Daoy (cell line): Measurements from ENCODE around the gene CHAT. TPM values are rescaled to one million over a fixed set of nuclear protein-coding genes. Genes with fewer than 3 reads are reported as not detected.
"Not testable (repeated sequence)": the region's sequence is repeated elsewhere in the genome, so short reads cannot be mapped to it uniquely, and the experiment has no call there.

Source experiments
- DNase-seq: peaks from one replicate; pipeline ENCODE4 v3.0.0-alpha.2; 2015; ENCODE audit warnings: low read depth
- total RNA-seq: library from RNA; depleted of rRNA; stranded (reverse); fragments of >200 nt; shearing (Covaris generic); gene quantifications from 2 replicates; pipeline ENCODE4 v1.2.3, GENCODE V29; 2014

The CHAT gene
- total RNA-seq, 1 experiment from 2014 or later, result not detected

GRCh38 chr10:49652421-49653272, 38.8 kb downstream of the CHAT start:
- no peak for DNase-seq

DNA sequence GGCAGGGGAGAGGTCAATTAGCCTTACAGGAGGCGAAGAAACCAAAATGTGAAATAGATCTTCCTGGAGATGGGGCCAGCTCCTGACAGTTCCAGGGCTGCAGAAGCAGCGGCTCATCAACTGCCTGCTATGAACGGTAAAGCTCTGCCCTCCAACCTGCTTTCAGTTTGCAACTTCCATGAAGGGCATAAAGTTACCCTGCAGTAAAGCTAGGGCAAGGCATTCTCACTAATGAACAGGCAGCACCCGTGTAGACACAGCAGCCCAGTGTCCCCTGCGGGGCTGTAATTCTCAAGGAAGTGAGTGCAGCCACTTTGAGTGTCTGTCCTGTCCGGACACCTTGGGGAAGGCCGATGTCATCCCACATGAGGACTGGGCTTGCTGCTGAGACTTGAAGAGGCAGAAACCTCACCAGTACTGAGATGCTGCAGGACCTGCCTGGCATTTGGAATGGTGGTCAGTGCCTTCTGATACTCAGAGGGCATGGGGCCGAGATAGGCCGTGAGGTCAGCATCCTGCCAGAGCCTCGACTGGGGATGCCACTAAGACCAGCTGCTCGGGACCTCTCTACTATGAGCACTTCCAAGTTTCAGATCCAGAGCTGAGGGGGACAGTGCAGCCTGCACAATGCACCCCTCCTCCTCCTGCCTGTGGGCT, 39.6 kb downstream of the CHAT start:
- no peak for DNase-seq

DNA sequence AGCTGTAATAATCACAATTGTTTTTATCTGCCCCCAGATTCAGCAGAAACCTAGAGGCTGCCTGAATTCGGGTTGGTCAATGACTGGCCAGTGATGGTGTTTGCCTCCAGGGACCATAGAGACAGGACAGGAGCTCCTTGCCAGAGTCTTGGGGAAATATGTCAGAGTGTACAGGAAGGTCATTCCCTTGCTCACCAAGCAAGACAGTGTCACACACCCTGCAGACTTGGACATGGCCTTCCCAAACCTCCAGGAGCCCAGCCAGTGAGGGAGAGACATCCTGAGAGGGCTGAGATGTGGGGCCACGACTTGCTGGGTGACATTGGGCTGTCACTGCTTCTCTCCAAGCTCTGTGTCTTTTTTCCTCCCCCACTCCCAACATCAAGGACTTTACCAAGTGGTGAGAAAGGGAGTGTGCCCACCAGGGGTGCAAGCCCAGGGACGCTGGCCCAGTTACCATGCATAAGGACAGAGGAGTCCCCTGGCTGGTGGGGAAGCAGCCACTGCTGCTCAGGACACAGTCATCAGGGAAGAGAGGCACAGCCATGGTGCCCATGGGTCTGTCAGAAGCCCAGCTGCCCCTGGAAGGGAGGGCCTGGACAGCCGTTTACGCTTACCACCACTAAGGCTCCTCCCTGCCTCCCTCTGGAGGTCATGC, 40.3 kb downstream of the CHAT start:
- no peak for DNase-seq

- DNase-seq, result no peak
Observed at GRCh38 chr10:49655099-49655498, 41.3 kb downstream of the CHAT start.

- DNase-seq, result no peak
Observed at GRCh38 chr10:49656845-49657493, 43.1 kb downstream of the CHAT start.

GRCh38 chr10:49657606-49658005, 43.8 kb downstream of the CHAT start:
- DNase-seq, result no peak

GRCh38 chr10:49661140-49661856, 47.5 kb downstream of the CHAT start:
- no peak for DNase-seq

GRCh38 chr10:49662169-49662830, 48.5 kb downstream of the CHAT start:
- no peak for DNase-seq

DNA sequence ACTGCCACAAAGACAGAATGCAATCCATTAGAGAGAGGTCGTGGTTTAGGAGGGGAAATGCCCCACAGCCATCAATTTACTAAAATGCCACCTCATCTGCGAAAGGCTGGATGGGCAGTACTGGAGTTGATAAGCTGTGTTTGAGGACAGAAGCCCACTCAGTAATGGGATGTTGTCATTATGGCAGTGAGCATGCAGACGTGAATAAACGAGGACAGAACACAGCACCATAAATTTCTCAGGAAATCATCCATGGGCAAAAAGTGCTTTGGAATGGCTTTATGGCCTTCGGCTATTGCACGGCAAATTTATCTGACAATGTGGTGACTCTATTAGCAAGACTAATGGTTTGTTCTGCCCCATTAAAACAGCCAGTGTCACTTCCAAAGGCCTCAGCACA, 49.8 kb downstream of the CHAT start:
- DNase-seq, result no peak

- DNase-seq, result no peak
Observed at GRCh38 chr10:49664006-49664841, 50.4 kb downstream of the CHAT start.

- DNase-seq, result no peak
Observed at GRCh38 chr10:49664842-49665355, 51.1 kb downstream of the CHAT start.

- DNase-seq, result no peak
Observed at GRCh38 chr10:49666054-49666615, 52.3 kb downstream of the CHAT start.

DNA sequence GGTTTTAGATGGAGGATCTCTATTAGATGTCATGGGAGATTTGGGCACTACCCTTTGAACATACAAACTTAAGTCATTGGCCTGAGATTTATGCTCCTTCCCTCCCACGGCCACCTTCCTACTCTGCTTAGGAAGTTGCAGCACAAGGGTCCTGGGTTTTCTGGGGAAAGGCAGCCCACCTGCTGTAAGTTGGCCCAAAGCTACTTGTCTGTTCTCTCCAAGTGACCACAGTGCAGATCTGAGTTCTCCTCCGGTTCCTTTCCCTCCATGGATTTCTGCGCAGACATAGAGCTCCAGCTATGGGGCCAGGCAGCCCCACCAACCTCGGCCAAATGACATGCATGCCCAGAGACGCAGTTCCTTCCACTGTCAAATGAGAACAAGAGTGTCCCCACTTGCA, 52.8 kb downstream of the CHAT start:
- DNase-seq, result no peak

DNA sequence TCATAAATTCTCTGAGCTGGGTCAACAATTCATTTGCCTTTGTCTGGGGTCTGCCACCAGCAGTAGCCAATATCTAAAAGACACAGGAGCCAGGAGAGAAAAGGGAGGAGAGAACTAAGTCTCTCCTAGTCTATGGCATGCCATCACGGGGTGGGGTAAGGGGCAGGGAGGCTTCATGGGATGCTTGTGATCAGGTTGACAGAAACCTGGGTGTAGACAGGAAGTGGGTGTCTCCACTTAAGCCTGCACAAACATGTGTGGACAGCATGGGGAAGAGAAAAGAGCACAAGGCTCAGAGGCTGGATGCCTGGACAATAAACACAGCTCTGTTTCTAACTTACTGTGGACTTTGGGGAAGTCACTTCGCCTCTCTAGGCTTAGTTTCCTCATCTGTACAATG, 54.2 kb downstream of the CHAT start:
- no peak for DNase-seq

GRCh38 chr10:49668684-49669083, 54.8 kb downstream of the CHAT start:
- DNase-seq, result no peak

DNA sequence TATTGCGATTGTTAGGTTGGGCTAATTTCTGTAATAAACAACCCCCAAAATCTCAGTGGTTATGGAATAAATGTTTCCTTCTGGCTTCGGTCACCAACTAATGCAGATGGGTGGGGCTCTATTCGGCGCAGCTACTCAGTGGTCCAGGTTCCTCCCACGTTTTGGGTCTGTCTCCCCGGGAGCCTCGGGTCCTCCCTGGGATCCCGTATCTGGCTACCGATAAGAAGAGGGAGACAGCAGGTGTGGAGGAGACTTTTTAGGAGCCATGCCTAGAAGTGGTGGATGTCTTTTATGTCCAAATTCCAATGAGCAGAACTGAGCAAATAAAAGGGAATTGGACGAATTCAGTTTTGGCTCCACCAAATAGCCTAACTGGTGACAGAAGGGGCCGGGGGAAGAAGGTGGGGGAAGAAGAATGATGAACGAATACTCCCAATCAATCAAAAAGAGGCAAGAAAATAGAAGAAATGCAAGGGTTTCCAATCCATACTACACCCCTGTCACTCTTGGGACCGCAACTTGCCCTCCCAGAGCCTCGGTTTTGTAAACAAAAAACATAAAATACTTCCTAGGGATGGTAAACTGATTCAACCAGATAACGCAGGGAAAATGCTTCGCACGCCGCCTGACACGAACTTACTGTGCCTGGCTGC, 65.1 kb downstream of the CHAT start:
- no peak for DNase-seq

DNA sequence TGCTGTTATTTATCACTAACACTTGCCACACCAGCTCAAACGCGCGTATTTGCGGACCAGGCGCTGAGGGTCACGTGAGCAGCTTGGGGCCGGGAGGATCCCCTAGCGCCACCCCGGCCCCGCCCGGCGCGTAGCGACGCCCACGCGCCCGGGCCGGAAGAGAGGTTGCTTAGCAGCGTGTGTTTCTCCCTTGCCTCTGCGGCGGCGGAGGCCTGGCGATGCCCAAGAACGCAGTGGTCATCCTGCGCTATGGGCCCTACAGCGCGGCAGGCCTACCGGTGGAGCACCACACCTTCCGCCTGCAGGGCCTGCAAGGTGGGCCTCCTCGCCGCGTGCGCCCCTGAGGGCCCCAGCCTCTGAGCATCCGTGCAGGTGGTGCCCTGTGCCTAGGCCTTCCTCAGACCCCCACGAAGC, 65.7 kb downstream of the CHAT start, which contains the start of gene C10orf53:
Gene C10orf53 (plus strand): TSS at position 172 of the 414 bp plus-strand sequence. CDS start 47 bp downstream, at position 219.
- DNase-seq, result peak; percentile 52

- DNase-seq, result not testable (repeated sequence)
Observed at GRCh38 chr10:49682449-49682848, 68.6 kb downstream of the CHAT start.

DNA sequence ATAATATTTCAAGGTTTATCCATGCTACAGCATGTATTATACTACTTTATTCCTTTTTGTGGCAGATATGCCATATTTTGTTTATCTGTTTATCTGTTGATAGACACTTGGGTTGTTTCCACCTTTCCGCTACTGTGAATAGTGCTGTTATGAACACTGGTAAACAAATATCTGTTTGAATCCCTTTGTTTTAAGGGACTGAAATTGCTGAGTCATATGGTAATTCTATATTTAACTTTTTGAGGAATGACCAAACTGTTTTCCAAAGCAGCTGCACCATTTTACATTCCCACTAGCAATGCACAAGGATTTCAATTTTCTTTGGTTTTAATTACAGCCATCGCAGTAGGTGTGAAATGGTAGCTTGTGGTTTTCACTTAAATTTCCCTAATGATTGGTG, 69.0 kb downstream of the CHAT start:
- no peak for DNase-seq
